ENCODE results near the gene KYAT1.

KYAT1 gene

GRCh38 chr9:128881884-128882676, at the start of gene KYAT1, which contains the start of gene LRRC8A:
Gene KYAT1, minus strand, starts transcription at chr9:128881950. Its CDS starts 36,545 bp downstream, at chr9:128845405.
Gene LRRC8A, plus strand, starts transcription at chr9:128882133. Its CDS starts 25,032 bp downstream, at chr9:128907165.
- peak; percentile 95 for DNase-seq

GRCh38 chr9:128929560-128929959, 47.8 kb upstream of the KYAT1 start:
- DNase-seq: no peak

GRCh38 chr9:128928624-128929023, 46.9 kb upstream of the KYAT1 start:
- no peak for DNase-seq

GRCh38 chr9:128927731-128928411, 46.1 kb upstream of the KYAT1 start:
- peak; percentile 18 for DNase-seq

- no peak for DNase-seq
These were observed 41.7 kb upstream of the KYAT1 start for GRCh38 chr9:128923493-128923883.

- no peak for DNase-seq
These were observed 40.4 kb upstream of the KYAT1 start for GRCh38 chr9:128921881-128922763.

- peak; percentile 57 for DNase-seq
These were observed 38.8 kb upstream of the KYAT1 start, which contains the start of gene PHYHD1 for GRCh38 chr9:128920381-128921058. Gene PHYHD1, plus strand, starts transcription at chr9:128920982. Its CDS starts 1,342 bp downstream, at chr9:128922324.

GRCh38 chr9:128919402-128920089, 37.8 kb upstream of the KYAT1 start:
- no peak for DNase-seq

GRCh38 chr9:128918921-128919320, 37.2 kb upstream of the KYAT1 start:
- no peak for DNase-seq

- no peak for DNase-seq
These were observed 35.5 kb upstream of the KYAT1 start for GRCh38 chr9:128917151-128917849.

- DNase-seq: no peak
These were observed 35.0 kb upstream of the KYAT1 start for GRCh38 chr9:128916745-128917144.

- no peak for DNase-seq
These were observed 34.5 kb upstream of the KYAT1 start for GRCh38 chr9:128916204-128916603.

GRCh38 chr9:128913995-128914772, 32.4 kb upstream of the KYAT1 start:
- no peak for DNase-seq

- DNase-seq: no peak
These were observed 31.5 kb upstream of the KYAT1 start for GRCh38 chr9:128913048-128913900.

GRCh38 chr9:128912270-128912853, 30.6 kb upstream of the KYAT1 start:
- DNase-seq: peak; percentile 83

- peak; percentile 28 for DNase-seq
These were observed 29.8 kb upstream of the KYAT1 start for GRCh38 chr9:128911529-128912035.

GRCh38 chr9:128910906-128911305, 29.2 kb upstream of the KYAT1 start:
- no peak for DNase-seq

GRCh38 chr9:128909859-128910258, 28.1 kb upstream of the KYAT1 start:
- no peak for DNase-seq

GRCh38 chr9:128908372-128908771, 26.6 kb upstream of the KYAT1 start:
- no peak for DNase-seq

Measured in NCI-H226 (cell line).